Lung microvascular endothelial cell (primary cell): ENCODE results near the gene CALCR. TPM values are rescaled to one million over a fixed set of nuclear protein-coding genes. Genes with fewer than 3 reads are reported as not detected.
"Not testable (repeated sequence)": the region's sequence is repeated elsewhere in the genome, so short reads cannot be mapped to it uniquely, and the experiment has no call there.

ENCODE experiments used
- DNase-seq, 2 donors: peaks; one replicate each; pipeline versions ENCODE4 v3.0.0 to v3.0.0-alpha.2; 2010; ENCODE audit warnings: low read depth in 2 of 2
- total RNA-seq: library from RNA; depleted of rRNA; stranded (reverse); fragments of >200 nt; gene quantifications from 2 replicates; pipeline ENCODE4 v1.2.1, GENCODE V29; 2014

The CALCR gene
- total RNA-seq, 1 donor from 2014 or later: not detected

- DNase-seq: no peak
Observed at GRCh38 chr7:93562106-93562505, 12.4 kb downstream of the CALCR start.

- no peak for DNase-seq
Observed at GRCh38 chr7:93559639-93560491, 14.7 kb downstream of the CALCR start.

- no peak for DNase-seq
Observed at GRCh38 chr7:93558705-93559614, 15.6 kb downstream of the CALCR start.

- DNase-seq: no peak
Observed at GRCh38 chr7:93551931-93552330, 22.6 kb downstream of the CALCR start.

- peak; percentile 60 to 65 for DNase-seq
Observed at GRCh38 chr7:93551063-93551895, 23.2 kb downstream of the CALCR start.

GRCh38 chr7:93547716-93548115 is 26.8 kb downstream of the CALCR start:
- no peak for DNase-seq

- DNase-seq: no peak
Observed at GRCh38 chr7:93544691-93545090, 29.8 kb downstream of the CALCR start.

- DNase-seq: no peak
Observed at GRCh38 chr7:93538061-93538460, 36.5 kb downstream of the CALCR start.

- no peak for DNase-seq
Observed at GRCh38 chr7:93535616-93536015, 38.9 kb downstream of the CALCR start.

GRCh38 chr7:93530701-93531100 is 43.8 kb downstream of the CALCR start:
- DNase-seq: no peak

GRCh38 chr7:93516834-93517233 is 57.7 kb downstream of the CALCR start:
- DNase-seq: no peak

- DNase-seq: no peak
Observed at GRCh38 chr7:93515144-93515543, 59.4 kb downstream of the CALCR start.

GRCh38 chr7:93509303-93509702 is 65.2 kb downstream of the CALCR start:
- DNase-seq: no peak

- DNase-seq: no peak
Observed at GRCh38 chr7:93503088-93503487, 71.4 kb downstream of the CALCR start.

- DNase-seq: not testable (repeated sequence)
Observed at GRCh38 chr7:93491860-93492259, 82.7 kb downstream of the CALCR start.

- DNase-seq: no peak
Observed at GRCh38 chr7:93476491-93477344, 97.8 kb downstream of the CALCR start.

GRCh38 chr7:93475811-93476210 is 98.7 kb downstream of the CALCR start:
- DNase-seq: no peak

- DNase-seq: no peak
Observed at GRCh38 chr7:93471456-93471855, 103.1 kb downstream of the CALCR start.

GRCh38 chr7:93463764-93464163 is 110.8 kb downstream of the CALCR start:
- DNase-seq: no peak

- no peak for DNase-seq
Observed at GRCh38 chr7:93461350-93461749, 113.2 kb downstream of the CALCR start.

GRCh38 chr7:93453262-93453661 is 121.3 kb downstream of the CALCR start:
- no peak for DNase-seq
